ENCODE data around the gene CENPU.

The CENPU gene

GRCh38 chr4:184705692-184706091 lies 28.2 kb downstream of the CENPU start:
- no peak for DNase-seq

DNA sequence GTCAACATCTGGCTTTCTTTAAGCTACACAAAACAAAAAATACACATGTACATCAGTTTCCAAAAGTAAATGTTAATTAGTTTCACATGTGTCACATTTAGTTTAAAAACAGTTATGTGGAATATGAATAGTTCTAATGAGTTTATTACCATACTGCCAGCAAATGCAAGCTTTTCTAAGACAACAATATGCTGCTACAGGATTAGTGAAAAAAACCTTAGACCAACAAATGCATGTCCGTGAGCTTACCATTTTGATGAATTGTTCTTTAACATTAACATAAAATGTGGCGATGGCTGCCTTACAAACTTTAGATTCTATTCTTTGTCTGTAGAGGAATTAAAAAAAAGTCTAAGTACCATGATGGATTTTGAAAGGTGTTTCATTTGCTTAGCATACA lies 31.8 kb downstream of the CENPU start:
- no peak for DNase-seq

- no peak for DNase-seq
Observed at GRCh38 chr4:184699941-184700340, 34.0 kb downstream of the CENPU start.

- DNase-seq = no peak
Observed at GRCh38 chr4:184697956-184698355, 35.9 kb downstream of the CENPU start.

GRCh38 chr4:184695178-184695896 lies 38.6 kb downstream of the CENPU start:
- no peak for DNase-seq

GRCh38 chr4:184694412-184694956 lies 39.4 kb downstream of the CENPU start:
- DNase-seq = no peak

- DNase-seq = no peak
Observed at GRCh38 chr4:184693056-184693455, 40.8 kb downstream of the CENPU start.

GRCh38 chr4:184689681-184690080 lies 44.2 kb downstream of the CENPU start:
- peak; percentile 22 for DNase-seq

GRCh38 chr4:184688447-184688846 lies 45.4 kb downstream of the CENPU start:
- DNase-seq = peak; percentile 95

DNA sequence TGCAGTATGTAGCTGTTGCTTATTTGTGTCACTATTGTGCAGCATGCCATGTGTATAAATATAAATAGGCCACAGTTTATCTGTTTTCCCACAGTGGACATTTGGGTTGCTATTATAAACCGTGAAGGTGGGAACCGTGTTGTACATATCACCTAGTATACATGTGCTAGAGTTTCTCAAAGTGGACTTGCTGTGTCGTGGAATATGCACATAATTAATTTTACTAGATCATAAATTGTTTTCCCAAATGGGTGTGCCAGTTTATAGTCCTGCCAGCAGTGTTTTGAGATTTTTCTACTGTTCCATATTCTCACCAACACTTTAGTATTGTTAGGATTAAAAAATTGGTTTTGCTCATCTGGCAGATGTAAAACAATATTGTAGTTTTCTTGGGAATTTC lies 45.9 kb downstream of the CENPU start:
- DNase-seq = no peak

DNA sequence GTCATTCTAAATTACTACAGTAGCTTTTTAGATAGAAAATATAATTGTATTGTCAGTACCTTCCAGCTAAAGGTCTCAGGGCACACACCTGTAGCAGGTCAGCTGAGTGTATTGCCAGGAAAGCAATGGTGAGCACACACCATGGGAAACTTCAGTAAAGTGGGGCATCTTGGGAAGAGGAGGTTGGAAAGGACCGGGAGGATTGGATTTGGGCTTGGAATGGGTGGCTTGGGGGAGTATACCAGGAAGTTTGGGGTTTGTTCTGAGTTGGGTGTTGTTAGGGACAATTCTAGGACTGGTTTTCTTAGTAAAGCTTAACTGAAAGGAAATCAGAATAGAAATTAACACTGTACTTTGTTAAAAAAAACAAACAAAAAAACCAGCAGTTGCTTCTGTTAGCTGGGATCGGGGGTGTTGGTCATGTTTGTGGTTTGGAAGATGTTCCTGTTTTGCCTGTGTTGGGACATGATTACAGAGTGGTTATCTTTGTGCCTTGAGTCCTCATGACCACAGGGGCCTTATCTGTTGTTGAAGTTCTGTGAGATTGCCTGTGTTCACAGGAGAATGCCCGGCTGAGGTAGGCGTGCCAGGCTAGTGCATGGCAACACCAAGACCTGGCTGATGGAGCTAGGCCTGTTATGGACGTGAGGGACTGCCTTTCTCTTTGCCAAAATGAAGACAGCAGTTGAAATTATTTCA lies 49.3 kb downstream of the CENPU start:
- no peak for DNase-seq

GRCh38 chr4:184681916-184682315 lies 52.0 kb downstream of the CENPU start:
- no peak for DNase-seq

DNA sequence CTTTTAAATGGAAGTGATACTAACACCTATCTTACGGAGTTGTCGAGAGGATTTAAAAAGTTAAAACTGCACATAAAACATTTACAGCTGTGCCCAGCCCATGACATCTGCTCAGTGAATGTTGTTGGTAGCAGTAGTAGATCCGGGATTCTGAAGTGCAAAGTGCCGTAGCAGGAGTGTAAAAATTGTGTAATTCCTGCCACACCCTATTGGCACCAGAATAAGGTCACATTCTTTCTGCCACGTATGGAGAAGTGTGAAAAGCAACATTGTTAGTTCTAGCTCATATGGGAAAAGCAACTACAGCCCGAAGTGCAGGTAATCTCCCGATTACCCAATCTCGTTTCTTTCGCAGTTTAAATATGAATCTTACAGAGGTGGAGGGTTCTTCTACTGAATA lies 53.2 kb downstream of the CENPU start:
- no peak for DNase-seq

GRCh38 chr4:184675821-184676492 lies 57.9 kb downstream of the CENPU start:
- DNase-seq = no peak

- DNase-seq = no peak
Observed at GRCh38 chr4:184675018-184675417, 58.9 kb downstream of the CENPU start.

DNA sequence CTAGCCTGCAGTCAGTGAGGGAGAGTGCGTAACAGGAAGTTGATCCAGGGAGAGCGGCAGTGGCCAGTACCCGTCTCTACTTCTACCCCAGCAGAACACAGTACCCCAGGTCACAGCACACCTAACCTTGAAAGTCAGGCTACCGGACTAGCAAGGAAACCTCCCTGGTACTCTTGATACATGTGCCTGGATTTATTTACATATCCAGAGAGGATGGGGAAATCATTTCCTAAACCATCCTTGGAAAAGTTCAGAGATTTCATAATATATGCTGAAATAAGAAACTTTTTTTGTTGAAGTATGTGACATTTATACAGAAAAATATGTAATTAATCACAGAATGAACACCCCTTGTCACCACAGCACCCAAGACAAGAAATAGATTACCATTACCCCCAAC lies 59.9 kb downstream of the CENPU start:
- DNase-seq = no peak

- no peak for DNase-seq
Observed at GRCh38 chr4:184672741-184673140, 61.2 kb downstream of the CENPU start.

GRCh38 chr4:184671101-184671500 lies 62.8 kb downstream of the CENPU start:
- no peak for DNase-seq

GRCh38 chr4:184669251-184669650 lies 64.6 kb downstream of the CENPU start:
- no peak for DNase-seq

- peak; percentile 16 for DNase-seq
Observed at GRCh38 chr4:184668511-184669114, 65.3 kb downstream of the CENPU start.

GRCh38 chr4:184668096-184668495 lies 65.8 kb downstream of the CENPU start:
- no peak for DNase-seq

DNA sequence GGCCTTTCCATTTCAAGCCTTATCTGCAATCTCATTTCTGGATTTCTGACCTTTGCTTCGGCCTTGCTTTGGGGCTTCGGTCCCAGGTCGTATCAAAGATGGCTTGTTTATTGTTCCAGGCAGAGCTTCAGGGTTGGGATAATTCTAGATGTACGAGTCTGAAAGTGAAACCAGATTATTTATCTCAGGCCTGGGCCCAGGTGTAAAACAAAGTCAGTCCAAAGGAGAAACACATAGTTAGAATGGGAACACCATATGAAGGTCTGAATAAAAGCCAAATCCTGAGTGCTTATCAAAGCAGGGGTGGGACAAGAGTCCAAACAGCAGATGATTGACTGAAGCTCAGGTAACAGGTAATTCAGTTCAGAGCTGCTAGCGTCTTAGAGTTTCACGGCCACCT lies 67.2 kb downstream of the CENPU start:
- no peak for DNase-seq

- no peak for DNase-seq
Observed at GRCh38 chr4:184664445-184665210, 69.3 kb downstream of the CENPU start.

Measured in EL (cell line).